ENCODE data around the gene PNPLA7. TPM values are rescaled to one million over a fixed set of nuclear protein-coding genes. Genes with fewer than 3 reads are reported as not detected.
"Not testable (repeated sequence)": the region's sequence is repeated elsewhere in the genome, so short reads cannot be mapped to it uniquely, and the experiment has no call there.

PNPLA7 gene
- total RNA-seq, 1 donor from 2014 or later: 1.5 TPM

GRCh38 chr9:137513801-137514570 is 36.2 kb downstream of the PNPLA7 start:
- not testable (repeated sequence) for DNase-seq

- not testable (repeated sequence) for DNase-seq
Measured at GRCh38 chr9:137513136-137513535, 37.1 kb downstream of the PNPLA7 start.

DNA sequence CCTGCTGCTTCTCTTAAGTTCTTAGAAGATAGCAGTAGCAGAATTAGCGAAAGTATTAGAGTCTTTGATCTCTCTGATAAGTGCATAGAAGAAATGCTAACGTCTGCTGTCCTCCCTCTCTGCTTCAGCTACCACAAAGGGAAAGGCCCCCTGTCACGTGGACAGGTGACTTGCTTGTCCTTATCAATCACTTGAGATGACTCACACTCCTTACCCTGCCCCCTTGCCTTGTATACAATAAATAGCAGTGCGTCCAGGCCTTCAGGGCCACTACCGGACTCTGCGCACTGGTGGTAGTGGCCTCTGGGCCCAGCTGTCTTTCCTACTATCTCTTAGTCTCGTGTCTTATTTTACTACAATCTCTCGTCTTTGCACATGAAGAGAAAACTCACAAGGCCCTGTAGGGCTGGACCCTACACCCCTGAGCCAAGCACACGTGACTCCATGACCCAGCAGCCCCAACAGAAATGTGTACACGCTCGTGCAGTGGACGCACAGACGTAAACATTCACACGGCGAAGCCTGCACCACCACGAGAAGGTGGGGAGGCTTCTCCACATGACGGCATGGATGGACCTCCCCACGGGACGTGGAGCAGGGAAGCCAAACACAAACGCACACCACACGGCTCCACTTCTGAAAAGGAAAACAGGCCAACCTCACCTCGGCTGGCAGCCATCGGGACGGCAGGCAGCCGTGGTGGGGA is 38.3 kb downstream of the PNPLA7 start:
- no peak for DNase-seq

GRCh38 chr9:137511126-137511525 is 39.1 kb downstream of the PNPLA7 start:
- not testable (repeated sequence) for DNase-seq

- DNase-seq: no peak
Measured at GRCh38 chr9:137509198-137509597, 41.0 kb downstream of the PNPLA7 start.

- no peak for DNase-seq
Measured at GRCh38 chr9:137506702-137507171, 43.5 kb downstream of the PNPLA7 start.

DNA sequence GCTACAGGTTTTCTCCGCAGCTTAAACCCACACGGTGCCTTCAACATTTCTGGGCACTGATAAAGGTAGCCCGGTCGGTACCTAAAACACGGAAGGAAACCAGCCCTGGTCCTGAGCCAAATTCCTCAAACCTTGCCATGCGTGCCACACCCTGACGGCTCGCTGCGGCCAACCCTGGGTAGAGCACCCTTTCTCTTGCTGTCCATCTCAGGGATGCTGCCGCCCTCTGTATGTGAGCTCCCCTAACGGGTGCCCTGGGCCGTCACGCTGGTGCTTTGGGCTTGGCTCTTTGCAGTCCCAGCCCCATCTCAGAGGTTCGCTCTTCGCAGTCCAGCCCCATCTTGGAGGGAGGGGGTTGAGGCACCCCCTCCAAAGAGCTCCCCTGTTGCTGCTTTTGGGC is 43.9 kb downstream of the PNPLA7 start:
- DNase-seq: no peak

GRCh38 chr9:137505421-137506140 is 44.6 kb downstream of the PNPLA7 start:
- no peak for DNase-seq

DNA sequence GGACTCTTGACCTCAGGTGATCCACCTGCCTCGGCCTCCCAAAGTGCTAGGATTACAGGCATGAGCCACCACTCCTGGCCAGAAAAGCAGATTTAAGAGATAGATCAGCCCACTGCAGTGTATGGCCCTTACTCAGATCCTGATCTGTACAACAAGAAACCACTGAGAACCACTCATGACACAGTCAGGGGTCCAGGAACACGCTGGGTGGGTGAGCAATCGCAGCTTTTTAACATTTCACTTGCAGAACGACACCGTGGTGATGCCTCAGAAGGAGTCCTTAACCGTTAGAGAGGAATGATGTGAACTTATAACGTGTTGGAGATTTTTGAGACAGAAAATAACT is 45.8 kb downstream of the PNPLA7 start:
- DNase-seq: no peak

GRCh38 chr9:137502008-137502911 is 47.9 kb downstream of the PNPLA7 start:
- no peak for DNase-seq

DNA sequence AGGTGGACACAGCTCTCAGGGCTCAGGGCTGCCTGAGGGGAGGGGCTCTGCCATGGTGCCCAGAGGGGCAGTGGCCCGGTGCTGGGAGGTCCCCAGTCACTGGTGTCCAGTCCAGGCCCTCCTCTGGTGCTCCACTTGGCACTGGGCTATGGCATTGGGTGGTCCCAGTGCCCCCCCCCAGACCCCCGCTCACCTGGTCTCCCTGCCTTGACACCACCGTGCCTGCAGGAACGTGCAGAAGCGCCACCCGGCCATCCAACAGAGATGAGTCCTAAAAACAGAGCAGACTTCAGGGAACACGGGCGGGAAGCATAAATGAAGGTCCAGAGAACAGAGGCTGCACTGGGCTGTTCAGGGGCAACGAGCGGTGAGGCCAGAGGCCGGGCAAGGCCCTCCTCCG is 48.7 kb downstream of the PNPLA7 start:
- DNase-seq: no peak

DNA sequence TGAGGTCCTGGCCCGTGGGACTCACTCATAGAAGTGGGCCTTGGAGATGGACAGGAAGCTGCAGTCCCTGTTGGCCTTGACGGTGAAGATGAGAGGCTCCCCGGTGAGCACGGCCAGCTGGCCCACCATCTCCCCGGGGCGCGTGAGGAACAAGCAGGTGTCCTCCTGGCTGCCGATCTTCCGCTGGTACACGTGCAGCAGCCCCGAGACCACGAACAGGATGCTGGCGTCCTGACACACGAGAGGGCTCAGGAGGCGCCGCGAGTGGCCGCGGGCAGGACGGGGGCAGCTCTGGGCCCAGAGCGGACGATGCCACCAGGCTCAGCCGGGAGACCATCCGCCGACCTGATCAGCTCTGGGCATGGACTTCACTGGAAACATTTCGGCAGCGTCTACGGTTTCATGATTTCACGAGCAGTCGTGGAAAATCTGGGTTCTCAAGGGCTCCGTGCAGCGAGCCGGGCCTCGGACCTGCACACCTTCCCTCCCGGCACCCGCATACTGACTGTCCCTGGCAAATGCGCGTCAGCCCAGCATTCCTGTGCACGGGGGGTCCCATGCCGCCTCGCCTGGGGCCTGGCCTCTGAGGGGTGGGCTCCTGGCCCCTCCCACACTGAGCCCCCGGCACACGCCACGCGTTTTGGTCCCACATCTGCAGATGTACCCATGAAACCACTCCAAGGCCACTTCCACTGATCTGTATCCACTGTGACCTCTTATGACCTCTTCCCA is 49.4 kb downstream of the PNPLA7 start:
- no peak for DNase-seq

GRCh38 chr9:137499858-137500661 is 50.1 kb downstream of the PNPLA7 start:
- no peak for DNase-seq

DNA sequence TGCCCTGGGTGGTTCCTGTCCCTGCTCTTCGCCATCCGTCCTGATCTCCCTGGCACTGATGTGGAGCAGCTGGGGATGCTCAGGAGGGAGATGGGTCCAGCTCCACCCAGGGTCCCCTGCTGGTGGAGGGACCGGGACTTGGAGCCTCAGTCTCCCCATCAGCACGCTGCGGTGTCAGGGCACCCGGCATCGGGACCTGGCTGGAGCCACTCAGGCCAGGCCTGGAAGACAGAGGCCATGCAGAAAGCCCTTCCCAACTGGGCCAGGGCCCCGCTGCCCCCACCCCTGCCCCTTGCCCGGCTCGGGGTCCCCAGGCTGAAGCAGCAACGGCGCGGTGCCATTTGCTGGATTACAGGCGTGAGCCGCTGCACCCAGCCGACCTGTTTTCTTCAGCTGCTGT is 50.8 kb downstream of the PNPLA7 start:
- DNase-seq: no peak

DNA sequence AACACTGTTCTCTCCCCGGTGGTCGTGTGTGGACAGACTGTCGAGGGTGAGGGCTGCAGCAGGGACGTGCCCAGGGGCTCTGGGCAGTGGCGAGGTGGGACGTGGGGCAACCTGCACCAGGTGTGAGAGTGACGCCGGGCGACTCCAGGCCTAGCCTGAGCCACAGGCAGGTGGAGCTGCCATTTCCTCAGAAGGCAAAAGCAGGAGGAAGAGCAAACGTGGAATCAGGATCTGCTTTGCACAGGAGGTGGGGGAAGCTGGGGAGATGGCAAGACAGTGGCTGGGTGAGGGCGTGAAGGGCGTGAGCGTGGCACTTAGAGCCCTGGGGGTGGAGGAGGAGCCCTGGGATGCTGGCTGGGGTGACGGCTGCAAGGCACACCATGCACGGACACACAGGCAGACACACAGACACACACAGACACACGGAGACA is 51.5 kb downstream of the PNPLA7 start:
- no peak for DNase-seq

DNA sequence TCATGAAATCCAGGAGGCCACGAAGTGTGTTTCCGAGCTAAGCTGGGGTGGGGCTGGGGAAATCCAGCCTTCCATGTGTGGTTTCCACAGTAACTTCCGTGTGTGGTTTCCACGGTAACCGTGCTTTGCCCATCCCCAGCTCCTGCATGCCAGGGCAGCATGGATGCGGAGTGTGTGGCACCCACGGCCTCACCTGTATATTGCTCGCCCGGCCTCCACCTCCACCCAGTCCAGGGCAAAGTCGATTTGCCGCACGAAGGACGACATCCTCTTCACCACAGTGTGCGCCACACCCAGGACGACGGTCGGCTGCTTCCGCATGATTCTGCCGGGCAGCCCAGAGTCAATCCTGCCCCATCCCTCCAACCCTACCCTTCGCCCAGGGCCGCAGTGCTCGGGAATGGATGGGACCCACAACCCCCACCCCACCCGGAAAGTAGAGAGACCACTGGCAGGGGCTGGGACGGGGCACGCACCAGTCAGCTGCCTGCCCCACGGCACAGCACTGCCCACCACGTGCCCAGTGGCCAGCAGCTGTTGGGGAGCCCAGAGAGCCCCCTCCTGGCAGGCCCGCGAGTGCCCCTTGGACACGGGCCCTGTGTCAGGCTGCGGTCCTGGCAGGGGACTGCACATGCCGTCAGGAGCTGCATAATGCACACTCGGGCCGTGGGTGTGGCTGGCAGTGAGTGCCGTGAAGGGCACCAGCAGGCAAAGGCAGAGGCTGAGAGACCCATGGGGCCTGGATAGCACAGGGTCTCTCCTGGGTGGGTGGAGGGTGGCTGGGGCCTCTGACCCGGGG is 52.1 kb downstream of the PNPLA7 start:
- no peak for DNase-seq

- DNase-seq: no peak
Measured at GRCh38 chr9:137496601-137497375, 53.4 kb downstream of the PNPLA7 start.

- DNase-seq: no peak
Measured at GRCh38 chr9:137494550-137495351, 55.5 kb downstream of the PNPLA7 start.
